Spinal cord (tissue), 10 donors: ENCODE results near the gene RPS5. TPM values are rescaled to one million over a fixed set of nuclear protein-coding genes. Genes with fewer than 3 reads are reported as not detected.
"Not testable (repeated sequence)": the region's sequence is repeated elsewhere in the genome, so short reads cannot be mapped to it uniquely, and the experiment has no call there.

Source experiments
- DNase-seq, 6 donors: peaks; one replicate each; pipeline versions ENCODE4 v3.0.0 to v3.0.0-alpha.2; 2013 to 2015; ENCODE audit warnings: low spot score in 6 of 6, low read depth in 4 of 6
- H3K27ac ChIP-seq: one replicate; pipeline ENCODE4 v1.5.1; 2013; ENCODE audit warnings: low read depth, low read length, control low read depth
- H3K27me3 ChIP-seq: one replicate; pipeline ENCODE4 v1.6.1; 2013; ENCODE audit warnings: low read length; ENCODE audit not compliant: control insufficient read depth, insufficient read depth
- H3K36me3 ChIP-seq: one replicate; pipeline ENCODE4 v1.6.1; 2013; ENCODE audit warnings: low read length; ENCODE audit not compliant: control insufficient read depth, insufficient read depth
- H3K4me1 ChIP-seq: one replicate; pipeline ENCODE4 v1.6.1; 2013; ENCODE audit warnings: low read length; ENCODE audit not compliant: control insufficient read depth, insufficient read depth
- H3K4me3 ChIP-seq: one replicate; pipeline ENCODE4 v1.5.1; 2013; ENCODE audit warnings: low read depth, low read length, control low read depth
- H3K9me3 ChIP-seq: one replicate; pipeline ENCODE4 v1.6.1; 2013; ENCODE audit warnings: low read length; ENCODE audit not compliant: control insufficient read depth, insufficient read depth
- WGBS: methylation state at CpG from one replicate; pipeline ENCODE4 v1.1.5; 2013; ENCODE audit warnings: missing lambda C conversion rate; ENCODE audit not compliant: insufficient coverage; 5-methylcytosine and 5-hydroxymethylcytosine counted together
- polyA plus RNA-seq, 2 donors: library from polyadenylated mRNA; unstranded; fragments of 120-200 nt; gene quantifications; one replicate each; pipeline ENCODE4 v1.2.1, GENCODE V29; 2013; ENCODE audit not compliant: insufficient read length in 2 of 2
- small RNA-seq: library from RNA; depleted of rRNA; stranded (forward); fragments of <200 nt; gene quantifications from one replicate; pipeline ENCODE3, GENCODE V24; 2014; ENCODE audit warnings: low replicate concordance
- total RNA-seq, 2 donors: library from RNA; depleted of rRNA in 1 of 2; stranded (reverse); fragments of 120-200 nt in 1 of 2; fragments of >200 nt in 1 of 2; gene quantifications; one replicate each; pipeline versions ENCODE4 v1.2.3 to v1.2.4, GENCODE V29; 2013 to 2014
- donor health status: healthy.

Gene RPS5
- total and polyA plus RNA-seq, 4 donors = 731 to 1,177 (median 839) TPM

- H3K36me3 ChIP-seq = peaks cover 70% of the 10 kb centered on the region
- 100% methylated on average over 4 of the region's 7 CpGs for WGBS
These were observed 30.0 kb downstream of the RPS5 start for GRCh38 chr19:58417071-58417470.

DNA sequence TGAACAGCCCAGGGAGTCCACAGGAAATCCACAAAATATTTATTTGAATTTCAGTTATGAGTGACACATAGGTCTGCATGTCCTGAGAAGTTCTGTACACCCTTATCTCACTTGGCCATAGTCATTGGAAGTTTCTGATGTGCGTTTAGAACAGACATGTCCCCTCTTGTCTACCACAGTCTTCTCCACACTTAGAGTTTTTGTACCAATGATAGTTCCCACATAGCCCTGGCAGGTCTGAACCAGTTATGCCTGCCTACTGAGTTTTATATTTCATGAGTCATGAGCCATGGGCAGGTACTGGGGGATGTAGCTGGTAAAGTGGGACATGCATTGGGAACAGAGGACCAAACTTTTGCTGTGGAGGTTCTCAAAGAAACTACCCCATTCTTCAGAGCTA lies 41.5 kb downstream of the RPS5 start:
- H3K4me3 ChIP-seq = no peak overlapping the region
- DNase-seq = no peak
- no peak overlapping the region for H3K27ac ChIP-seq
- peaks cover 25% of the 10 kb centered on the region for H3K9me3 ChIP-seq
- H3K36me3 ChIP-seq = peaks cover 35% of the 10 kb centered on the region
- WGBS = no CpG with 5 or more reads among the region's 1 CpG
- no peaks in the 10 kb centered on the region for H3K4me1 ChIP-seq
- no peaks in the 10 kb centered on the region for H3K27me3 ChIP-seq

More at GRCh38 chr19:58417071-58417470, 30.0 kb downstream of the RPS5 start:
- Histone ChIP-seq H3K9me3 (no peaks in the 10 kb centered on the region), H3K4me1 (no peaks in the 10 kb centered on the region), H3K4me3 (no peak overlapping the region), H3K27me3 (no peaks in the 10 kb centered on the region), H3K27ac (no peak overlapping the region)
- no peak for DNase-seq

DNA sequence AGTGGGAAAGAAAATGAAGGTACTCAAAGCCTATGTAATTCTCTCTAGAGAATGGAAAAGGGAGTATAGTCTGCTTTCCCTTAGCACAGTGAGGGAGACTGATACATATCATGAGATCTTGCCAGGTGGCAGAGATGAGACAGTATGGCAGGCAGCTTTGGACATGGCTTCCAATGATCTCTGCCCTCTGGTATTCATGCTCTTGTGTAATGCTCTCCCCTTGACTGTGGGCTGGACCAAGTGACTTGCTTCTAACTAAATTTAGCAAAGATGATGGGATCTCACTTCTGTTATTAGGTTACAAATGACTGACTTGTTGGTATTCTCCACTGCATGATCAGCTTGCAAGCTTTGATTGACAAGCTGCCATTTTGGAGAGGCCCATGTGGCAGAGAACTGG lies 42.7 kb downstream of the RPS5 start:
- Histone ChIP-seq H3K27me3 (no peaks in the 10 kb centered on the region), H3K36me3 (peaks cover 46% of the 10 kb centered on the region), H3K9me3 (peaks cover 35% of the 10 kb centered on the region), H3K4me1 (no peaks in the 10 kb centered on the region), H3K27ac (no peak overlapping the region), H3K4me3 (no peak overlapping the region)
- DNase-seq = no peak

GRCh38 chr19:58434217-58434616 lies 47.1 kb downstream of the RPS5 start:
- H3K27ac ChIP-seq = no peak overlapping the region
- peaks cover 5% of the 10 kb centered on the region for H3K4me1 ChIP-seq
- H3K9me3 ChIP-seq = peaks cover 47% of the 10 kb centered on the region
- WGBS = no CpG with 5 or more reads among the region's 2 CpGs
- H3K27me3 ChIP-seq = no peaks in the 10 kb centered on the region
- no peak for DNase-seq
- H3K4me3 ChIP-seq = no peak overlapping the region
- peaks cover 75% of the 10 kb centered on the region for H3K36me3 ChIP-seq

GRCh38 chr19:58439576-58440554 lies 52.8 kb downstream of the RPS5 start, which contains the start of gene ZNF132:
TSS of gene ZNF132 (minus strand) at chr19:58440153. CDS start at chr19:58439821, 332 bp downstream.
- Histone ChIP-seq H3K9me3 (peaks cover 10% of the 10 kb centered on the region), H3K4me1 (peaks cover 20% of the 10 kb centered on the region), H3K27me3 (no peaks in the 10 kb centered on the region), H3K27ac (peak within 1 kb of the TSS; percentile 77), H3K4me3 (peak within 1 kb of the TSS; percentile 81), H3K36me3 (peaks cover 28% of the 10 kb centered on the region)
- 5% methylated on average over 59 of the region's 59 CpGs for WGBS
- DNase-seq = peak; percentile 98 to 100 (median 99)

GRCh38 chr19:58440556-58440955 lies 53.5 kb downstream of the RPS5 start:
- H3K36me3 ChIP-seq = peaks cover 21% of the 10 kb centered on the region
- 16% methylated on average over 30 of the region's 31 CpGs for WGBS
- H3K9me3 ChIP-seq = peaks cover 7% of the 10 kb centered on the region
- peak in 1 of 6 donors; percentile 11 for DNase-seq
- H3K27me3 ChIP-seq = no peaks in the 10 kb centered on the region
- peak overlapping the region; percentile 81 for H3K4me3 ChIP-seq
- H3K4me1 ChIP-seq = peaks cover 20% of the 10 kb centered on the region
- peak overlapping the region; percentile 77 for H3K27ac ChIP-seq

DNA sequence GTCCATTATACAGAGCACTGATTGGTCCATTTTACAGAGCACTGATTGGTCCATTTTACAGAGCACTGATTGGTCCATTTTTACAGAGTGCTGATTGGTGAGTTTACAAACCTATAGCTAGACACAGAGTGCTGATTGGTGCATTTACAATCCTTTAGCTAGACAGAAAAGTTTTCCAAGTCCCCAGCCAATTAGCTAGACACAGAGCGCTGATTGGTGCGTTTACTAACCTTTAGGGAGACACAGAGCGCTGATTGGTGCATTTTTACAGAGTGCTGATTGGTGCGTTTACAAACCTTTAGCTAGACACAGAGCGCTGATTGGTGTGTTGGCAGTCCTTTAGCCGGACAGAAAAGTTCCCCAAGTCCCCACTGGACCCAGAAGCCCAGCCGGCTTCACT lies 55.9 kb downstream of the RPS5 start:
- not testable (repeated sequence) for H3K9me3 ChIP-seq, H3K27ac ChIP-seq, DNase-seq, H3K27me3 ChIP-seq, H3K36me3 ChIP-seq, H3K4me3 ChIP-seq
- WGBS = 77% methylated on average over 7 of the region's 7 CpGs
- H3K4me1 ChIP-seq = peaks cover 20% of the 10 kb centered on the region

Small RNA genes within 50 kb of the gene (small RNA-seq; reads per million reads assigned to genes)
- gene MIR4754 (not detected), gene RNA5SP473 (not detected)

Other genes with a start within 250 kb of the RPS5 start
- 10 to 100 TPM; 30.9 to 34.5 TPM for gene ZNF329, start 236.5 kb upstream of the RPS5 start, total RNA-seq
- gene ZNF329, start 236.5 kb upstream of the RPS5 start, polyA plus RNA-seq = 10 to 100 TPM; 19.8 to 21.2 TPM
- gene ZNF274, start 204.2 kb upstream of the RPS5 start, total RNA-seq = 10 to 100 TPM; 18.8 to 25.0 TPM
- 10 to 100 TPM; 23.0 to 28.5 TPM for gene ZNF274, start 204.2 kb upstream of the RPS5 start, polyA plus RNA-seq
- 10 to 100 TPM; 46.3 to 52.6 TPM for gene ZNF544, start 158.4 kb upstream of the RPS5 start, total RNA-seq
- 10 to 100 TPM; 28.9 to 40.4 TPM for gene ZNF544, start 158.4 kb upstream of the RPS5 start, polyA plus RNA-seq
- gene ZNF8, start 108.3 kb upstream of the RPS5 start, total RNA-seq = 10 to 100 TPM in 1 of 2 donors, 1 to 10 TPM in 1; 9.5 to 12.0 TPM
- 10 to 100 TPM in 1 of 2 donors, 1 to 10 TPM in 1; 8.2 to 13.9 TPM for gene ZNF8, start 108.3 kb upstream of the RPS5 start, polyA plus RNA-seq
- 10 to 100 TPM; 33.9 to 49.3 TPM for gene ERVK3-1, start 81.9 kb upstream of the RPS5 start, total RNA-seq
- gene ERVK3-1, start 81.9 kb upstream of the RPS5 start, polyA plus RNA-seq = 10 to 100 TPM; 65.3 to 68.5 TPM
- gene ZSCAN22, start 60.3 kb upstream of the RPS5 start, total RNA-seq = 1 to 10 TPM; 2.3 to 3.4 TPM
- gene ZSCAN22, start 60.3 kb upstream of the RPS5 start, polyA plus RNA-seq = 1 to 10 TPM; 3.1 to 3.4 TPM
- gene A1BG, start 33.8 kb upstream of the RPS5 start, total RNA-seq = 10 to 100 TPM in 1 of 2 donors, 1 to 10 TPM in 1; 2.0 to 10.8 TPM
- 1 to 10 TPM; 5.0 TPM for gene A1BG, start 33.8 kb upstream of the RPS5 start, polyA plus RNA-seq
- gene ZNF497, start 24.5 kb upstream of the RPS5 start, total RNA-seq = 1 to 10 TPM; 3.7 to 4.9 TPM
- 1 to 10 TPM; 6.9 to 9.1 TPM for gene ZNF497, start 24.5 kb upstream of the RPS5 start, polyA plus RNA-seq
- gene ZNF837, start 6.2 kb upstream of the RPS5 start, total RNA-seq = 1 to 10 TPM in 1 of 2 donors, under 1 TPM in 1; 0.99 to 2.3 TPM
- gene ZNF837, start 6.2 kb upstream of the RPS5 start, polyA plus RNA-seq = 1 to 10 TPM; 2.6 to 3.2 TPM
- not detected for gene RNF225, start 8.4 kb downstream of the RPS5 start, total RNA-seq
- not detected for gene RNF225, start 8.4 kb downstream of the RPS5 start, polyA plus RNA-seq
- 10 to 100 TPM; 16.8 to 18.3 TPM for gene ZNF584, start 21.4 kb downstream of the RPS5 start, total RNA-seq
- 10 to 100 TPM; 13.8 to 15.4 TPM for gene ZNF584, start 21.4 kb downstream of the RPS5 start, polyA plus RNA-seq
- gene ZNF132, start 52.9 kb downstream of the RPS5 start, total RNA-seq = 10 to 100 TPM; 11.8 to 20.7 TPM
- gene ZNF132, start 52.9 kb downstream of the RPS5 start, polyA plus RNA-seq = 10 to 100 TPM; 11.1 to 12.4 TPM
- 10 to 100 TPM in 1 of 2 donors, 1 to 10 TPM in 1; 8.2 to 10.1 TPM for gene ZNF324B, start 64.4 kb downstream of the RPS5 start, total RNA-seq
- gene ZNF324B, start 64.4 kb downstream of the RPS5 start, polyA plus RNA-seq = 1 to 10 TPM; 7.3 to 9.8 TPM
- 10 to 100 TPM; 12.2 to 14.5 TPM for gene ZNF324, start 79.8 kb downstream of the RPS5 start, total RNA-seq
- 10 to 100 TPM; 12.9 to 15.2 TPM for gene ZNF324, start 79.8 kb downstream of the RPS5 start, polyA plus RNA-seq
- gene ZNF446, start 89.1 kb downstream of the RPS5 start, total RNA-seq = 10 to 100 TPM in 1 of 2 donors, 1 to 10 TPM in 1; 5.8 to 19.3 TPM
- gene ZNF446, start 89.1 kb downstream of the RPS5 start, polyA plus RNA-seq = 10 to 100 TPM; 20.6 to 21.2 TPM
- gene SLC27A5, start 124.7 kb downstream of the RPS5 start, total RNA-seq = 10 to 100 TPM in 1 of 2 donors, 1 to 10 TPM in 1; 9.5 to 25.5 TPM
- gene SLC27A5, start 124.7 kb downstream of the RPS5 start, polyA plus RNA-seq = 10 to 100 TPM; 21.4 to 24.4 TPM
- 1 to 10 TPM; 3.8 to 4.4 TPM for gene ZBTB45, start 132.5 kb downstream of the RPS5 start, total RNA-seq
- gene ZBTB45, start 132.5 kb downstream of the RPS5 start, polyA plus RNA-seq = 10 to 100 TPM; 21.0 to 22.4 TPM
- 100 to 1,000 TPM; 203 to 275 TPM for gene TRIM28, start 156.8 kb downstream of the RPS5 start, total RNA-seq
- gene TRIM28, start 156.8 kb downstream of the RPS5 start, polyA plus RNA-seq = 100 to 1,000 TPM; 499 to 522 TPM
- gene CHMP2A, start 167.8 kb downstream of the RPS5 start, total RNA-seq = 100 to 1,000 TPM in 1 of 2 donors, 10 to 100 TPM in 1; 47.4 to 115 TPM
- gene CHMP2A, start 167.8 kb downstream of the RPS5 start, polyA plus RNA-seq = 100 to 1,000 TPM; 134 to 143 TPM
- gene UBE2M, start 171.3 kb downstream of the RPS5 start, total RNA-seq = 10 to 100 TPM; 49.6 to 80.3 TPM
- gene UBE2M, start 171.3 kb downstream of the RPS5 start, polyA plus RNA-seq = 100 to 1,000 TPM; 134 to 138 TPM
- 10 to 100 TPM; 10.3 to 26.5 TPM for gene MZF1, start 186.1 kb downstream of the RPS5 start, total RNA-seq
- gene MZF1, start 186.1 kb downstream of the RPS5 start, polyA plus RNA-seq = 10 to 100 TPM; 37.7 to 51.7 TPM